Gastrocnemius medialis (tissue), 4 donors: ENCODE results near the gene CYP4X1.

Experiments used
- CTCF ChIP-seq, 5 experiments: fragments of 450-650 bp in 3 of 5; fragments of 200-600 bp in 2 of 5; sonication (generic) in 2 of 5; IDR thresholded peaks in 4 of 5; conservative IDR thresholded peaks in 1 of 5; 1 replicate in 4 of 5; 2 replicates in 1 of 5; pipeline ENCODE4 v1.5.1; 2016 to 2019; ENCODE audit warnings: antibody characterized with exemption in 5 of 5, mild to moderate bottlenecking in 3 of 5, moderate library complexity in 3 of 5
- POLR2A ChIP-seq, 2 donors: fragments of 450-650 bp; IDR thresholded peaks; one replicate each; pipeline ENCODE4 v1.6.1; 2017; ENCODE audit warnings: antibody characterized with exemption in 2 of 2, mild to moderate bottlenecking in 2 of 2, moderate library complexity in 2 of 2

- no peak for TF ChIP-seq CTCF (IDR thresholded peaks at IDR 0.05 in 4 of 5, conservative IDR thresholded peaks at IDR 0.05 in 1 of 5)
- no peak for TF ChIP-seq POLR2A (IDR thresholded peaks at IDR 0.05)
Measured at GRCh38 chr1:47003896-47004403, 19.5 kb upstream of the CYP4X1 start.
